Activated naive CD8-positive, alpha-beta T cell (primary cell): Measurements from ENCODE around the gene PLEKHS1.
"Not testable (repeated sequence)": the region's sequence is repeated elsewhere in the genome, so short reads cannot be mapped to it uniquely, and the experiment has no call there.

Experiments used
- H3K27ac Mint-ChIP-seq: one replicate; pipeline ENCODE4 v1.8.0; 2021; ENCODE audit warnings: mixed read lengths
- H3K27me3 Mint-ChIP-seq: one replicate; pipeline ENCODE4 v1.8.0; 2021; ENCODE audit warnings: mixed read lengths
- H3K36me3 Mint-ChIP-seq: one replicate; pipeline ENCODE4 v1.8.0; 2021; ENCODE audit warnings: mixed read lengths
- H3K4me1 Mint-ChIP-seq: one replicate; pipeline ENCODE4 v1.8.0; 2021; ENCODE audit warnings: low read depth, mixed read lengths
- H3K4me3 Mint-ChIP-seq: one replicate; pipeline ENCODE4 v1.8.0; 2021; ENCODE audit warnings: mild to moderate bottlenecking, mixed read lengths
- H3K9me3 Mint-ChIP-seq: one replicate; pipeline ENCODE4 v1.8.0; 2021; ENCODE audit warnings: low read depth, mixed read lengths

Gene PLEKHS1

GRCh38 chr10:113801569-113801968 lies 50.1 kb downstream of the PLEKHS1 start:
- Mint-ChIP-seq H3K9me3 (no peaks in the 10 kb centered on the region), H3K36me3 (no peaks in the 10 kb centered on the region), H3K4me1 (no peaks in the 10 kb centered on the region), H3K27ac (no peak overlapping the region), H3K27me3 (peaks cover 7% of the 10 kb centered on the region), H3K4me3 (no peak overlapping the region)

- H3K9me3 Mint-ChIP-seq: no peaks in the 10 kb centered on the region
- no peak overlapping the region for H3K27ac Mint-ChIP-seq
- H3K4me3 Mint-ChIP-seq: no peak overlapping the region
- H3K36me3 Mint-ChIP-seq: no peaks in the 10 kb centered on the region
- H3K27me3 Mint-ChIP-seq: peaks cover 5% of the 10 kb centered on the region
- H3K4me1 Mint-ChIP-seq: no peaks in the 10 kb centered on the region
These were observed 51.5 kb downstream of the PLEKHS1 start for GRCh38 chr10:113802997-113803396.

GRCh38 chr10:113806503-113806902 lies 55.0 kb downstream of the PLEKHS1 start:
- no peaks in the 10 kb centered on the region for H3K4me1 Mint-ChIP-seq
- no peak overlapping the region for H3K27ac Mint-ChIP-seq
- no peaks in the 10 kb centered on the region for H3K36me3 Mint-ChIP-seq
- no peak overlapping the region for H3K4me3 Mint-ChIP-seq
- H3K9me3 Mint-ChIP-seq: no peaks in the 10 kb centered on the region
- H3K27me3 Mint-ChIP-seq: peaks cover 9% of the 10 kb centered on the region

DNA sequence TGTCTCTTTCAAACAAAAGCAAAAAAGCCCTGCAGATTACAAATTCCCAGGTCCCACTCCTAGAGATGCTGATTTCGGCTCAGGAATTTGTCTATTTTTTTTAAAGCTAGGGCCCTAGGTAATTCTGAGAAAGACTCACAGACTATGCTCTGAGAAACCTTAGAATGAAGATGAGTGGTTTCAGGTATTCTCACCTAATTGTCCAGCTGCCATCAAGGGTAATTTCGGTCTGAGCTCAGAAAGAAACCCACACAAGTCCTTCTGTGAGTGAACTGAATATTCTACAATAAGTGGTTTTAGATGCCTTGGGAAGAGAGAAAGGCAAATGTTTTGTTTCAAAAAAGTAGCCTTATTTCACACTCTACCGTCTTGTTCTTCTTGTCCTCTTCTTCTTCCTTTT lies 56.7 kb downstream of the PLEKHS1 start:
- Mint-ChIP-seq H3K9me3 (no peaks in the 10 kb centered on the region), H3K36me3 (no peaks in the 10 kb centered on the region), H3K27ac (no peak overlapping the region), H3K4me1 (no peaks in the 10 kb centered on the region), H3K27me3 (peaks cover 16% of the 10 kb centered on the region), H3K4me3 (no peak overlapping the region)

GRCh38 chr10:113814700-113815099 lies 63.2 kb downstream of the PLEKHS1 start:
- not testable (repeated sequence) for H3K9me3 Mint-ChIP-seq, H3K4me3 Mint-ChIP-seq, H3K36me3 Mint-ChIP-seq, H3K4me1 Mint-ChIP-seq, H3K27ac Mint-ChIP-seq
- peaks cover 12% of the 10 kb centered on the region for H3K27me3 Mint-ChIP-seq

DNA sequence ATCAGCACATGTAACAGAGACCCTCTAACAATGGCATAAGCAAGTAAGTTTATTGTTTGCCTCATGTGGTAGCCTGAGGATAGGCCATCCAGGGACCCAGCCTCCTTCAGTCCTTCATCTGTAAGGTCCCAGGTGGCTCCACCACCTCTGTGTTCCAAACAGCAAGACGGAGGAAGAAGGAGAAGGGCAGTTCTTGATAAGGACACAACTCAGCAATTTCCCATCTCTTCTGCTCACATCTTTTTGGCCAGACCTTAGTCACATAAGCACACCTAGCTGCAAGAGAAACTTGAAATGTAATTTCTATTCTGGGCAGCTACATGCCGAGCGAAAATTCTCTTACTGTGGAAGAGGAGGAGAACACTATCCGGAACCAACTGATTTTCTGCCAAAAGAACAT lies 68.5 kb downstream of the PLEKHS1 start:
- Mint-ChIP-seq H3K27ac (no peak overlapping the region), H3K36me3 (no peaks in the 10 kb centered on the region), H3K9me3 (no peaks in the 10 kb centered on the region), H3K4me1 (no peaks in the 10 kb centered on the region), H3K27me3 (peaks cover 4% of the 10 kb centered on the region), H3K4me3 (no peak overlapping the region)

GRCh38 chr10:113820507-113820906 lies 69.0 kb downstream of the PLEKHS1 start:
- H3K27ac Mint-ChIP-seq: no peak overlapping the region
- H3K36me3 Mint-ChIP-seq: no peaks in the 10 kb centered on the region
- H3K9me3 Mint-ChIP-seq: no peaks in the 10 kb centered on the region
- H3K27me3 Mint-ChIP-seq: peaks cover 4% of the 10 kb centered on the region
- H3K4me3 Mint-ChIP-seq: no peak overlapping the region
- no peaks in the 10 kb centered on the region for H3K4me1 Mint-ChIP-seq

DNA sequence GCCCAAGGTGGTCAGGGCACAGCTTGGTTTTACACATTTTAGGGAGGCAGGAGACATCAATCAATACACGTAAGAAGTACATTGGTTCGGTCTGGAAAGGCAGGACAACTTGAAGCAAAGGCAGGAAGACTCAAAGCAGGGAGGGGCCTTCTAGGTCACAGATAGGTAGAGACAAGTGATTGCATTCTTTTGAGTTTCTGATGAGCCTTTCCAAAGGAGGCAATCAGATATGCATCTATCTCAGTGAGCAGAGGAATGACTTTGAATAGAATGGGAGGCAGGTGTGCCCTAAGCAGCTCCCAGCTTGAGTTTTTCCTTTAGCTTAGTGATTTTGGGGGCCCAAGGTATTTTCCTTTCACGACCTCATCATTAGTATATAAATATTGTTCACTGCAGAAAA lies 69.8 kb downstream of the PLEKHS1 start:
- H3K36me3 Mint-ChIP-seq, H3K4me3 Mint-ChIP-seq, H3K9me3 Mint-ChIP-seq, H3K4me1 Mint-ChIP-seq, H3K27me3 Mint-ChIP-seq, H3K27ac Mint-ChIP-seq: not testable (repeated sequence)

DNA sequence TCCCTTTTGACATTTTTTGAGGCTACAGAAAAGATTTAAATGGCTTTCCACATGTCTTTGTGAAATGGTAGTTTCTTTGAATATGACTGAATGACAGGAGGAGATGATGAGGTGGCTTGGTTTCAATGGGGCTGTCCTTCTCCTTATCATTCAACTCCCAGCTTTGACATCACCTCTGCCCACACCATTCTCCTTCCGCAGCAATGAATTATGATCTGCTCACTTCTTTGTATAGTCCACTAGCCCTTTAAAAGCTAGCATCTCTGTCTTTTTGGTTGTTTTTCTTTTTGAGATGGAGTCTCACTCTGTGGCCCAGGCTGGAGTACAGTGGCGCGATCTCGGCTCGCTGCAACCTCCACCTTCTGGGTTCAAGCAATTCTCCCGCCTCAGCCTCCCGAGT lies 70.7 kb downstream of the PLEKHS1 start:
- Mint-ChIP-seq H3K27me3 (peaks cover 4% of the 10 kb centered on the region), H3K4me1 (no peaks in the 10 kb centered on the region), H3K4me3 (no peak overlapping the region), H3K36me3 (no peaks in the 10 kb centered on the region), H3K9me3 (no peaks in the 10 kb centered on the region), H3K27ac (no peak overlapping the region)

DNA sequence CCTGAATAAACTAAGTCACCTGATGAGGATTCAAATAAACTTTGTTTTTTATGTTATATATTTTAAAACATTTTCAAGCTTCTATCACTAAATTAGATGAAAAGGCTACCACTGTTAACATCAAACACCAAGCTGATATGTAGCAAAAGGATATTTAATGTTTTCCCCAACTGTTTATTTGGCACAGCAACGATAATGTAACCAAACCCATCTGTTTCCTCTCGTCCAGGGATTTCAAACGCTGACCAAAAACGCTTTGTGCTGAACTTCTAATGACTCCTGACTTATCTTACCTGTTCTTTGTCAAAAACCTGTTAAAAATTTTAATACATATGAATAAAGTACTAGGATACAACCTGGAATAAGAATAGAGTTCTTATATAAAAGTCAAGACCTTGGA lies 71.9 kb downstream of the PLEKHS1 start:
- no peak overlapping the region for H3K4me3 Mint-ChIP-seq
- H3K27me3 Mint-ChIP-seq: peaks cover 4% of the 10 kb centered on the region
- H3K27ac Mint-ChIP-seq: no peak overlapping the region
- H3K4me1 Mint-ChIP-seq: no peaks in the 10 kb centered on the region
- no peaks in the 10 kb centered on the region for H3K9me3 Mint-ChIP-seq
- H3K36me3 Mint-ChIP-seq: no peaks in the 10 kb centered on the region

DNA sequence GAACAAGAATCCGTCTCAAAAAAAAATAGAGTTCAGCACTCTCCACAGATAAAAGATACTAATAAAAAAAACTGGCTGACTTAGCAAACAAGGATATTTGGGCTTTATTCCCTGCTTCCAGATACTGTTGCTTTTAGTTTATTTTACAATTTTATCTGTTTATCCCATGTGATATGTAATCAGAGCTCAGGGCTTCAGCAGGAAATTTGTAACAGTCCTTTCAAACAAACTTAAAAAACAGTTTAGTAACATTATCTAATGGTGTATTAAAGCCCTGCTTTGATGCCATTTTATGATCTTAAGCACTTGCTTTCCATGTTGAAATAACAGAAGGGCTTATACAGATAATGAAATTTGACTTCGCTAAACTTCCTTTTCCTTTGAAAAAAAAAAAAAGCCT lies 74.3 kb downstream of the PLEKHS1 start:
- no peak overlapping the region for H3K4me3 Mint-ChIP-seq
- H3K9me3 Mint-ChIP-seq: no peaks in the 10 kb centered on the region
- peaks cover 2% of the 10 kb centered on the region for H3K27me3 Mint-ChIP-seq
- H3K36me3 Mint-ChIP-seq: no peaks in the 10 kb centered on the region
- no peaks in the 10 kb centered on the region for H3K4me1 Mint-ChIP-seq
- no peak overlapping the region for H3K27ac Mint-ChIP-seq

DNA sequence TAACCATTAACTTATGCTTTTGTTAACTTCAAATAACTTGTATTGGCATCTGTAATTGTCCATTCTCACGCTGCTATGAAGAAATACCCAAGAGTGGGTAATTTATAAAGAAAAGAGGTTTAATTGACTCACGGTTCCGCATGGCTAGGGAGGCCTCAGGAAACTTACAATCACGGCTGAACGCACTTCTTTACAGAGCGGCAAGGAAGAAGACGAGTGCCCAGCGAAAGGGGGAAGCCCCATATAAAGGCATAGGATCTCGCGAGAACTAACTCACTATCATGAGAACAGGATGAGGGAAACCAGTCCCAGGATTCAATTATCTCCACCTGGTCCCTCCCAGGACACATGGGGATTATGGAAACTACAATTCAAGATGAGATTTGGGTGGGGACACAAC lies 77.1 kb downstream of the PLEKHS1 start:
- H3K27ac Mint-ChIP-seq, H3K9me3 Mint-ChIP-seq, H3K36me3 Mint-ChIP-seq, H3K27me3 Mint-ChIP-seq, H3K4me3 Mint-ChIP-seq, H3K4me1 Mint-ChIP-seq: not testable (repeated sequence)
